Testis (tissue), 2 donors: ENCODE data around the gene TBC1D23.

Experiments
- CTCF ChIP-seq, 3 experiments: fragments of 450-650 bp in 2 of 3; fragments of 200-600 bp in 1 of 3; sonication (generic) in 1 of 3; IDR thresholded peaks; one replicate each; pipeline ENCODE4 v1.5.1; 2016 to 2019; ENCODE audit warnings: antibody characterized with exemption in 3 of 3, mild to moderate bottlenecking in 2 of 3, moderate library complexity in 1 of 3
- POLR2A ChIP-seq: fragments of 450-650 bp; IDR thresholded peaks from one replicate; pipeline ENCODE4 v1.6.1; 2017; ENCODE audit warnings: antibody characterized with exemption, mild to moderate bottlenecking, moderate library complexity

GRCh38 chr3:100230710-100231109 is 30.1 kb upstream of the TBC1D23 start:
- TF ChIP-seq CTCF (IDR thresholded peaks at IDR 0.05) (no peak), POLR2A (no peak)
